ENCODE measurements around the gene TRIM24.
"Not testable (repeated sequence)": the region's sequence is repeated elsewhere in the genome, so short reads cannot be mapped to it uniquely, and the experiment has no call there.

The TRIM24 gene

DNA sequence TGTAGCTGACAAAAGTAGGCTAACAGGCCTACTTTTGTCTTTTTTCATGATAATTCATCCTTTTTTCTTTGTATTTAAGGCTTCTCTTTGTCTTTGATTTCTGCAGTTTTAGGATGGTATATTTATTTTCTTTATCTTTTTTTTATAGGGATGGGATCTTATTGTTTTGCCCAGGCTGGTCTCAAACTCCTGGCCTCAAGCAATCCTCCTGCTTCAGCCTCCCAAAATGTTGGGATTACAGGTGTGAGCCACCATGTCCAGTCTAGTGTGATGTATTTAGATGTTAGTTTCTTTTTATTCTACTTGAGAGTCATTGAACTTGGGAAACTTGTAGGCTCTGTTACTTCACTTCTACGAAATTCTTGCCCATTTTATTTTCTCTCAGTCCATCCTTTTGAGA, 35.4 kb downstream of the TRIM24 start:
- no peak for DNase-seq

DNA sequence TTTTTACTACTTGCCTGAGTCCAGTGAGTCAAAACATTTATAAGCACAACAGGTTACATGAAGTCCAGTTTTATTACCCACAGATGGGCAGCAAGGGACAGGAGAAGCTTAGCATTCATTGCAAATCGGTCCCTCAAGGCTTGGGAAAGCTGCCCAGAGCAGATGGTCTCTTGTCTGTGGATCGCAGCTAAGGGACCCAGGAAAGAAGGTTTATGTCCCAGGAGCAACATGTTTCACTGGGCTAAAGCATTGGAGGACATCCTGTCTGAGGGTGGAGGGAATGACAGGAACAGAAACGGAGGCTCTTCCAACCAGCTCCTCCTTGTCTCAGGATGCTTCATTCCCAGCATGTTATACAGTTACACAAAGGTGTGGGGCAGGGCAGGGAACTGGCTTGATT, 39.3 kb downstream of the TRIM24 start:
- no peak for DNase-seq

DNA sequence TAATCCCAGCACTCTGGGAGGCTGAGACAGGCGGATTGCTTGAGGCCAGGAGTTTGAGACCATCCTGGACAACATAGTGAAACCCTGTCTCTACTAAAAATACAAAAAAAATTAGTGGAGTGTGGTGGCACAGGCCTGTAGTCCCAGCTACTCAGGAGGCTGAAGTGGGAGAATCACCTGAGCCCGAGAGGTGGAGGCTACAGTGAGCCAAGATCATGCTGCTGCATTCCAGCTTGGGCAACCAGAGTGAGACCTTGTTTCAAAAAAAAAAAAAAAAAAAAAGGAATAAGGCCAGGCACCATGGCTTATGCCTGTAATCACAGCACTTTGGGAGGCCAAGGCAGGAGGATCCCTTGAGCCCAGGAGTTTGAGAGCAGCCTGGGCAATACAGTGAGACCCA, 40.2 kb downstream of the TRIM24 start:
- DNase-seq: not testable (repeated sequence)

DNA sequence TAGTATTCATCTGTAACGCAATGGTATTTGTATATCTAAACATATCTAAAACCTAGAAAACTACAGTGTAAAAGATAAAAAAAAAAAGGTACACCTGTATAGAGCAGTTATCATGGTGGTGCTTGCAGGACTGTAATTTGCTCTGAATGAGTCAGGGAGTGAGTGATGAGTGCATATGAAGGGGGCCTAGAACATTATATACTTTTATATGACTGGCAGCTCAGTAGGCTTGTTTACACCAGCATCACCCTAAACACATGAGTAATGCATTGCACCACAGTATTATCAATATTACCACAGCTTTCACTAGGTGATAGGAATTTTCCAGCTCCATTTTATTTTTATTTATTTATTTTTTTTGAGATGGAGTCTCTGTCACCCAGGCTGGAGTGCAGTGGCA, 40.8 kb downstream of the TRIM24 start:
- no peak for DNase-seq

DNA sequence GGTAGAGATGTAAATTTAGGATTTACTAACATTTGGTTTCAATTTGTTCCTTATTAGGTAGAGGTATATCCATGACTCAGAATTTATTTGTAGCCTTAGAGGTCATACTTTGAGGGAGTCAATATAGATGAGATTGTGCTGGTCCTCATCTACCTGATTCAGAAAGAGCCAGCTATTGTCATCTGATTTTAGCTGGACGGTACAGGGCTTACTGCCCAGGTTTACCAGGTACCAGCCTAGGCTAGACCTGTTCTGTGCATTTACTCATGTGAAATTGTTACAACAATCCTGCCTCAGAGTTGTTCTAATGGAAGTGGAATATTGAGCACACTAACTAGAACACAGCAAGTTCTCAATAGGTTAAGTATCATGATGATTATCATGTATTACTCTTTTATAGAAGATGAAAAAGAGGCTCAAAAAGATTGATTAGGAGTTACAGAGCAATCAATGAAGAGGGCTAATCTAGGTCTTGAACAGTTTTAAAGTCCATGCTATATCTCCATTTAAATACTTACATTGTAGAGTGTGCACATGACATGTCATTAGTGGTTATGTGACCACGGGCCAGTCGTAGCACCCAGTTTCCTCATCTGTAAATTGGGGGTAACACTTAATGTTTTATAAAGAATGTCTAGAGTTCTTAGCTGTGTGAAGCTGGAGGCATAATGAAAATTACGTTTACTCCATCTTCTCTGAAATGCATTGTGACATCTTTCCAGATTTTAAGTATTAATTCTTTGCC, 42.1 kb downstream of the TRIM24 start:
- no peak for DNase-seq

DNA sequence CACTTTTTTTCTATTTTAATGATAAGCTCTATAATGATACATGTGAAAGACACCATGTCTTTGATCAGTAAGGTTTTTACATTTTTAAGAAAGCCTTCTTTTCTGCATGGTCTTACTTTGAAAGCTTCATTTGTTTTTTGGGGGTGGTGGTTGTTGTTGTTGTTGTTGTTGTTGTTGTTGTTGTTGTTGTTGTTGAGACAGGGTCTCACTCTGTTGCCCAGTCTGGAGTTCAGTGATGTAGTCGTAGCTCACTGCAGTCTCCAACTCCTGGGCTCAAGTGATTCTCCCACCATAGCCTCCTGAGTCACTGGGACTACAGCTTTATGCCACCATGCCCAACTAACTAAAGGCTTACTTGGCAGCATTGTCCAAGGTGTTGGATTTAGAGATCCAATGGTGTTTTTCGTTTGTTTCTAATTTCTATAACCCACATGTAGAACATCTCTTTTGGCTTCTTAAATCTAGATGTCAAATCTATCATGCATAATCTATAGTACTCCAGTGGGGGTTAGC, 45.4 kb downstream of the TRIM24 start:
- DNase-seq: no peak

DNA sequence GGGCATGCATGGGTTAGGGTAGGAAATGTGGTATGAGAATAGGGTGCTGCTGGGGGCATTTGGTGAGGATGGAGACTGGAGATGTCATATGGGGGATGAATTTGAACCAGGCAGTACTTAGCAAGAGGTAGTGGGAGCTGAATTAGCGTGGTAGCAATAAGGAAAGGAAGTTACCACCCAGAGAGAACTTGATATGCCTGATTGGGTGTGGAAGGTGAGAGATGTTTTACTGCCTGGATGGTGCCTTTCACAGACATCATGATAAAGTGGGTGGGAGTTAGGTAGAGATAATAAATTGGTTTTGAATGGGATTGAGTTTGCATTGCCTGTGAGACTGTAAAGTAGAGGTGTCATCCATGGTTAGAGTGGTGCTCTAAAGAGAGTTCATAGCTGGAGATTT, 46.7 kb downstream of the TRIM24 start:
- no peak for DNase-seq

DNA sequence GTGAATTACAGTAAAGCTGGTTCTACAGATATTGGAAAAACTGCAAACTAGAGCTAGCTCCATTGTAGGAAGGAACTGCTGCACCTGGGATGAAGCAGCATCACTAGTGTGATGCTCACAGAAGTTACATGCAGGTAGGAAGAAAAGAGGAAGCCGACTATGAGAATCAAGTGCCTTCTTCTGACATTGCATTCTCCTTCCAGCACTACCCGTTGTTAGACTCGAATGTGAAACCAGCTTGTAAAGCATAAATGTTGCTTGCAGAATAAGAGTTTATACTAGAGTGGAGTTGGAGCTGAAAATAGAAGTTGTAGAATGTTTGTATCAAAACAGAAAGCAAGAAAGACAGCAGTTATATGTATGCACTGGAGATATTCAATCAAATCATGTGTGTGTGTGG, 49.9 kb downstream of the TRIM24 start:
- no peak for DNase-seq

DNA sequence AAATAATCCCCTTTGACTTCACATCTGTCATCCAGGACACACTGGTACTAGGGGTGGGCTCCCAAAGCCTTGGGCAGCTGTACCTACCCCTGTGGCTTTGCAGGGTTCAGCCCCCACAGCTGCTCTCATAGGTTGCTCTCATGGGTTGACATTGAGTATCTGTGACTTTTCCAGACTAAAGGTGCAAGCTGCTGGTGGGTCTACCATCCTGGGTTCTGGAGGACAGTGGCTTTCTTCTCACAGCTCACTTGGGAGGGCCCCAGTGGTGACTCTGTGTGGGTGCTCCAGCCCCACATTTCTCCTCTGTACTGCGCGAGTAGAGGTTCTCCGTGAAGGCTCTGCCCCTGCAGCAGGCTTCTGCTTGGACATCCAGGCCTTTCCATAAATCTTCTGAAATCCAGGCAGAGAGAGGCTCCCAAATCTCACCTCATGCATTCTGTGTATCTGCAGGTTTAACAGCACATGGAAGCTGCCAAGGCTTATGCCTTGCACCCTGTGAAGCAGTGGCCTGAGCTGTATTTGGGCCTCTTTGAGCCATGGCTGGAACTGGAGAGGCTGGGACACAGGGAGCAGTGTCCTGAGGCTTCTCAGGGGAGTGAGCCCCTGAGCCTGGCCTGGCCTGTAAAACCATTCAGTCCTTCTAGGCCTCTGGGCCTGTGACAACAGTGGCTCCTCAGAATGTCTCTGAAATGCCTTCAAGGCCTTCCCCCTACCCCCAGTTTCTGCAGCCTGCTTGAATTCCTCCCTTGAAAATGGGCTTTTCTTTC, 52.2 kb downstream of the TRIM24 start:
- DNase-seq: no peak

DNA sequence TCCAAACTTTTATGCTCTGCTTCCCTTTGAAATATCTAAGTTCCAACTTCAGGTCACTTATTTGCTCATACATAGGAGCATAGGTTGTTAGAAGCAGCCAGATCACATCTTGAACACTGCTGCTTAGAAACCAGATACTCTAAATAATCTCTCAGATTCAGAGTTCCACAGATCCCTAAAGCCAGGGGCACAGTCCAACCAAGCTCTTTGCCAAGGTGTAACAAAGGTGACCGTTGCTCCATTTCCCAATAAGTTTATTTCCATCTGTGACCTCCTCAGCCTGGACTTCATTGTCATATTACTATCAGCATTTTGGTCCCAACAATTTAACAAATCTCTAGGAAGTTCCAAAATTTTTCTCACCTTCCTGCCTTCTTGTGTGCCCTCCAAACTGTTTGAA, 52.8 kb downstream of the TRIM24 start:
- DNase-seq: no peak

DNA sequence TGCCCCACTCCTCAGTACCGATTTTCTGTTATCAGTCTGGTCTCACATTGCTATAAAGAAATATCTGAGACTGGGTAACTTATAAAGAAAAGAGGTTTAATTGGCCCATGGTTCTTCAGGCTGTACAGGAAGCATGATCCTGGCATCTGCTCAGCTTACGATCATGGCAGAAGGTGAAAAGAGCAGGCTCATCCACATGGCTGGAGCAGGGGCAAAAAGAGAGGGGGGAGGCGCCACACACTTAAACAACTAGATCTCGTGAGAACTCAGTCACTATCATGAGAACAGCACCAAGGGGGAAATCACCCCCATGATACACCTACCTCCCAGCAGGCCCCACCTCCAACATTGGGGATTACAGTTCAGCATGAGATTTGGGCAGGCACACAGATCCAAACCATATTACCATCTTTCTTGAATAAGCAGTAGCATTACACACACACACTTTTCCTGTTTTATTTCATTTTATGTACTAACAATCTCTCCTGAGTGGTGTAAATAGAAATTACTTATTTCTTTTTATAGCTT, 53.3 kb downstream of the TRIM24 start:
- DNase-seq: no peak

DNA sequence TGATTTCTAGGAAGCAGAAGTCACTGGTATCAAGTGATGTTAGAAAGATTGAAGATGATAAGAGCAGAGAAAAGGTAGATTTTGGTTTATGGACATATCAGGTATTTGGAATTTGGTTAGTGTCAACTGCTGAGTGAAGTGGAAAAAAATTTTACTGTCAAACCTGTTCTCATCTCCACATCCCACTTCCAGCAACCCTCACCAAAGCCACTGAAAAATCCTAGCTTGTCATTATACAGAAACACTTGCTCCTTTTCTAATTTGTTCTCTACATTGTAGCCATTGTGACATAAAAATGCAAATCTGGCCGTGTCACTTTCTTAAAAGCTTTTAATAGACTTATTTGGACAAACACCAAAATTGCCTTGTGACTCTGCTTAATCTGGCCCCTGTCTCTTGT, 54.0 kb downstream of the TRIM24 start:
- no peak for DNase-seq

DNA sequence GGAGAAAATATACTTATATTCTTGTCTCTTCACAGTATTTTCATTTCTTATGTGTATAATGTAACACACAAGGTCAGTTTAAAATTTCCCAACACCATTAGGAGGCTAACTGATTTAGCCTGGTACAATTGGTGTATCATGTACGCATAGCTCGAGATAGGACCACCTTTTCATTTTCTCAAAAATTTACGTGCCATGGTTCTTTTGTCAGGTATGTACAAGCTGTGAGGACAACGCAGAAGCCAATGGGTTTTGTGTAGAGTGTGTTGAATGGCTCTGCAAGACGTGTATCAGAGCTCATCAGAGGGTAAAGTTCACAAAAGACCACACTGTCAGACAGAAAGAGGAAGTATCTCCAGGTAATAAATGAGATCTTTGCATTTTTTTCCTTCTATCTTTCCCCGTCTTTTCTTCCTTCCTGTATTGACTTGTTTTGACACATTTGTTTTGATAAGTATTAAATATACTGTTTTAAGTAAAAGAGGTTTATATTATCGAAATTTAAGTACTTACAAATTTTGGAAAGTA, 55.0 kb downstream of the TRIM24 start:
- DNase-seq: no peak

DNA sequence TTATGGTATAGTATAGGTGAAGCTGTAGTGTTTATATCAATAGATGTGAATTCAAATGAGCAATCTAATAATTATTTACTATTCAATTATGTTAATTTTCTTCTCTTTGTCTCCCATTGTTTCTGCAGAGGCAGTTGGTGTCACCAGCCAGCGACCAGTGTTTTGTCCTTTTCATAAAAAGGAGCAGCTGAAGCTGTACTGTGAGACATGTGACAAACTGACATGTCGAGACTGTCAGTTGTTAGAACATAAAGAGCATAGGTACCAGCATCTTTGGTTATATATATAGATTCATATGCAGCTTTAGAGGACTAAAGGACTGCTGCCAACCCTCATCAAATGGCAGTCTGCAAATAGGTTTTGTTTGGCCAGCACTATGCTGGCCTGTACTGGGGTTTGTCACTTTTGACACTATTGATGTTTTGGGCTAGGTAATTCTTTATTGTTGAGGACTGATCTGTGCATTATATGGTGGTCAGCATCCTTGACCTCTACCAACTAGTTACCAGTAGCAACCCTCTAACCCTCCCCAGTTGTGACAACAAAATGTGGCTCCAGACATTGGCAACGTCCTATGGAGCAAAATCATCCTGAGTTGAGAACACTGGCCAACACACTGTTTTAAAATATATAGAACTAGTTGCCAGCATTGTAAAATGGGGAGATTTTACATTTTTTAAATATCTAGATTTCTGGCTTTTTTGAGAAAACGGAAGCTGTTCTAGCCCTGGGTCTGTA, 59.2 kb downstream of the TRIM24 start:
- DNase-seq: no peak

DNA sequence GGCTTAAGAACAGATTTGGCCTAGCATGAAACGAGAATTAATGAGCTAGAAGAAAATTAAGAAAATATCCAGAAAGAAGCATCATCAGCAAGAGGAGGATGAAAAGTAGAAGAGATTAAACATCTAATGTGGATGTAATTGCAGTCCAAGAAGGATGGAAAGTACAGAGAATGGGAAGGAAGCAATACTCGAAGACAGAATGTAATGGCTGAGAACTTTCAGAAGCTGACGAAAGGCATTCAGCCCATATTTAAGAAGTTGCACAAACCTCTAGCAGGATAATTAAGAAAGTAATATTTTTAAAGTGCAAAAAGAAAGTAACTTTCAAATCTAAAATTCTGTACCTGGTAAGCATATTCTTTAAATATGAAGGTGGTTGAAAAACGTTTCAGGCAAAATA, 60.7 kb downstream of the TRIM24 start:
- no peak for DNase-seq

DNA sequence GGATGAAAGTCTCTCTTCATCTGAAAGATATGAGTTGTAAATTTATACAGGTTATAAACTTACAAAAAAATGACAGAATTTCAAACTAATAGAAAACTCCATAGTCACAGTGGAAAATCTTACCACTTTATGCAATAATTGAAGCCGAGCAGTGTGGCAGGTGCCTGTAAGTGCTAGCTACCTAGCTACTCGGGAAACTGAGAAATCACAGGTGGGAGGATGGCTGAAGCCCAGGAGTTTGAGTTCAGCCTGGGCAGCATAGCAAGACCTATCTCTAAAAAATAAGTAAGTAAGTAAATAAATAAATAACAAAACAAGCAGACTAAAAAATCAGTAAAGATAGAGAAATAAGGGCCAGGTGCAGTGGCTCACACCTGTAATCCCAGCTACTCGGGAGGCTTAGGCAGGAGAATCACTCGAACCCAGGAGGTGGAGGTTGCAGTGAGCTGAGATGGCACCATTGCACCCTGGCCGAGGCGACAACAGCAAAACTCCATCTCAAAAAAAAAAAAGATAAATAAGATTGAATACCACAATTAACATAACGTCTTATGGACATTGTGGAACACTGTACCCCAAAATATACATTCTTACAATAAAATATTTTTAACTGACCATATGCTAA, 61.9 kb downstream of the TRIM24 start:
- no peak for DNase-seq

DNA sequence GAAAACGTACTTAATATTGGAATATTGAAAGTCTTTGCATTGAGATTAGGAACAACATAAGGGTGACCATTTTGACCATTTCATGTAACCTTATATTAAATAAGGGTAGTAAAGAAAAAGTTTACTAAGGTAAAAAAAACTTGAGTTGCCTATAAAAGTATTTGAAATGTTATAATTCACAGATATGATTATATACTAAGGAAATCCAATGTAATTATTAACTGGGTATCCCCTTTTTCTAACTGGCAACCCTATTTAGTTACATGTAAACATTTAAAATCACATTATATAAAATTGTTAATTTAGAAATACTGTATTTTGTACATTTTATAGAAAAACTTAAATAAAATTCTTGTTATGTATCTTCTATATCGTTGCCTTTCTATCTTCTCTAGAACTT, 64.2 kb downstream of the TRIM24 start:
- DNase-seq: no peak

DNA sequence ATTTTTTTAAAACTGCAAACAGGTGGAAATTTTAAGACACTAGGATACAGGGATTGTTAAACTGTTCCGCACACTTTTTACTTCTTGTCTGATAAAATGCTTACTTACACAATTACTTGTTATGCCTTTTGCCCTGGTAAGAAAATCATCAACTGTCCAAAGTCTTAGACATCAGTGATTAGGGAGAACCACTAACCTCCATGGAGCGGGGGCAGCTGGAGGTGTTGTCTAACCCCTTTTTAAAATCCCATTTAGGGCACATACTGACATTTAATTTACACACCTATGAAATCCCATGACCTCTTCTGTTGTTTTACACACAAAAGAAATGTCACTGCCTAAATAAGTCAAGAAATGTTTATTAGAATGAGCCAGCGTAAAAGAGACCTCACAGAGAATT, 65.7 kb downstream of the TRIM24 start:
- DNase-seq: no peak

DNA sequence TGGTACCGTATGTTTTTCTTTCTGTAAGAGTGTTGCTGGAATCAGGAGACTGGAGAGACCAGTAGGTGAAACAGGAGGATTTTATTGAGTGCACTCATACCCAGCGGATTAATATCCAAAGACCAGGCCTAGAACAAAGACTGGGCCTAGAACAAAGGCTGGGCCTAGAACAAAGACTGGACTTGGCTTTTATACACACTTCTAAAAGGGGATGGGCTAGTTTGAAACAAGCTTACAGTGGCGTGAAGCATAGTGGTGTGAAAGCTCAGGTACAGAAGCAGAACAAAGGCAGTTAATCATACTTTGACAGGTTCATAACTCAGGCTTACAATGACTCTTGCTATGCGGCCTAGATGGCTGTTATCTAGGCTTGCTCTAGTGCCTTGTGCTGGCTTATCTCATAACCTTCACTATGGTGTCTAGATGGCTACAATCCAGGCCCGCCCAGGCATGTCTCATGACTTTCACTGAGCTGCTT, 67.7 kb downstream of the TRIM24 start:
- no peak for DNase-seq

DNA sequence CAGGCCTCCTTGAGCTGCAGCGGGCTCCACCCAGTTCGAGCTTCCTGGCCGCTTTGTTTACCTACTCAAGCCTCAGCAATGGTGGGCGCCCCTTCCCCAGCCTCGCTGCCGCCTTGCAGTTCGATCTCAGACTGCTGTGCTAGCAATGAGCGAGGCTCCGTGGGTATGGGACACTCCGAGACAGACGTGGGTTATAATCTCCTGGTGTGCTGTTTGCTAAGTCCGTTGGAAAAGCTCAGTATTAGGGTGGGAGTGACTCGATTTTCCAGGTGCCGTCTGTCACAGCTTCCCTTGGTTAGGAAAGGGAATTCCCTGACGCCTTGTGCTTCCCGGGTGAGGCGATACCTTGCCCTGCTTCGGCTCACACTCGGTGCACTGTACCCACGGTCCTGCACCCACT, 76.8 kb downstream of the TRIM24 start:
- not testable (repeated sequence) for DNase-seq

DNA sequence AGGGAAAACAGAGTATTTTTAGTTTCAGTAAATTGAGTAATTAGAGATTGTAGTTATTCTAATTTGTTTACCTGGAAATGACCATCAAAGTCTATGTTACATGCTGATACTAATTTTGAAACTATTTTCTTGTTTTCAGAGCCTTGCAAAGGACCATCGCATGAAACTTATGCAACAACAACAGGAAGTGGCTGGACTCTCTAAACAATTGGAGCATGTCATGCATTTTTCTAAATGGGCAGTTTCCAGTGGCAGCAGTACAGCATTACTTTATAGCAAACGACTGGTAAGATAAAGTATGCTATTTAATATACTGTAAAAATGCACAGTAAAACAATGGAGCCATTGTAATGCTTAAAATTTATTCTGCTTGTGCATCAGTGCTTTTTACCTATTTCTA, 78.5 kb downstream of the TRIM24 start:
- no peak for DNase-seq

DNA sequence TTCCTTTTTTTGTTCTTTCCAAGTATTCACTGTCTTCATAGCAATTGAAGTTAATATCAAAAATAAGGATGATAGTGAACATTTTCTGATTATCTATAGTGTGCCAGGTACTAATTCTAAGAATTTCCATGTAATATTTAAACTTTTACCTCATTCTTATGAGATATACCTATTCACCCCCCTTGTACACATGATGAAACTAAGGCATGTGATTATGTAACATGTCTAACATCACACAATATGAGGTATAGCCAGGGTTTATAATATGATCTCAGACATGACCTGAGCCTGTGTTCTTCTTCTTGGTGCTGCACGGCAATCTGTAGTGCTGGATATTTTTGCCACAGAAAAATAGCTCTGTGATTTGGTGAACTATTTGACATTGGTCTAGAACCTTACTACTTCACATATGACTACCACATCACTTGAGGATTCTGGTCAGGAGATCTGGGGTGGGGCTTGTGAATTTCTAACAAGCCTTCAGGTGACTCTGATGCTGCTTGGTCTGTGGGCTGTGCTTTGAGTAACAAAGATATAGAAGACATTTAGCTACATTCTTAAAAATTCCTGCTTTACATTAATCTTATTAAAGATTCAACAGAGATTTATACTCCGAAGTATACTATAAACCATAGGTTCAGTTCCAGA, 79.1 kb downstream of the TRIM24 start:
- no peak for DNase-seq

Data from stimulated activated CD4-positive, alpha-beta T cell treated with anti-CD3 and anti-CD28 coated beads, Interleukin-2, amount 100 ng/mL, for 48 hours (primary cell).